ENCODE measurements around the gene ITGAE. TPM values are rescaled to one million over a fixed set of nuclear protein-coding genes. Genes with fewer than 3 reads are reported as not detected.
A peak's percentile ranks its signal among the peaks of the same experiment; 100 is the strongest.

Gene ITGAE
- total and polyA plus RNA-seq, 12 donors = 4.9 to 85.4 (median 33.7) TPM

GRCh38 chr17:3815925-3816324 lies 14.9 kb upstream of the ITGAE start:
- Histone ChIP-seq H3K36me3 (replicated peaks in 1 of 2) (peaks cover 0 to 89% of the 10 kb centered on the region in 2 donors), H3K4me3 (no peak overlapping the region), H3K4me1 (replicated peaks in 1 of 2) (peaks cover 3 to 4% of the 10 kb centered on the region in 2 donors), H3K9me3 (replicated peaks in 1 of 3) (no peaks in the 10 kb centered on the region), H3K27me3 (no peaks in the 10 kb centered on the region), H3K27ac (no peak overlapping the region)
- intact Hi-C loops (cut with DNase I) = no loop called here
- 92 to 94% (median 93%) methylated on average over 7 of the region's 7 CpGs for WGBS, 4 donors
- TF ChIP-seq CTCF (IDR thresholded peaks at IDR 0.05) (no peak), POLR2A (IDR thresholded peaks at IDR 0.05) (no peak)
- peak in 1 of 7 donors; percentile 41 for DNase-seq

GRCh38 chr17:3815122-3815521 lies 14.1 kb upstream of the ITGAE start:
- no peak for TF ChIP-seq POLR2A (IDR thresholded peaks at IDR 0.05)
- TF ChIP-seq CTCF (IDR thresholded peaks at IDR 0.05) = no peak
- Histone ChIP-seq H3K4me1 (replicated peaks in 1 of 2) (peaks cover 3 to 4% of the 10 kb centered on the region in 2 donors), H3K27me3 (no peaks in the 10 kb centered on the region), H3K36me3 (replicated peaks in 1 of 2) (peaks cover 0 to 89% of the 10 kb centered on the region in 2 donors), H3K4me3 (no peak overlapping the region), H3K9me3 (replicated peaks in 1 of 3) (no peaks in the 10 kb centered on the region), H3K27ac (no peak overlapping the region)
- WGBS, 4 donors = 89 to 92% (median 91%) methylated on average over 6 of the region's 6 CpGs
- intact Hi-C loops (cut with DNase I) = no loop called here
- DNase-seq = no peak

- Histone ChIP-seq H3K4me3 (no peak overlapping the region), H3K36me3 (replicated peaks in 1 of 2) (peaks cover 0 to 88% of the 10 kb centered on the region in 2 donors), H3K9me3 (replicated peaks in 1 of 3) (no peaks in the 10 kb centered on the region), H3K4me1 (replicated peaks in 1 of 2) (peaks cover 3 to 4% of the 10 kb centered on the region in 2 donors), H3K27ac (no peak overlapping the region), H3K27me3 (no peaks in the 10 kb centered on the region)
- DNase-seq = peak in 1 of 7 donors; percentile 21
- intact Hi-C loops (cut with DNase I) = no loop called here
- TF ChIP-seq POLR2A (IDR thresholded peaks at IDR 0.05) = no peak
- no peak for TF ChIP-seq CTCF (IDR thresholded peaks at IDR 0.05)
- 94 to 96% (median 95%) methylated on average over 13 of the region's 13 CpGs for WGBS, 4 donors
Measured at GRCh38 chr17:3814361-3814760, 13.4 kb upstream of the ITGAE start.

- H3K27ac ChIP-seq = no peak overlapping the region
- no peaks in the 10 kb centered on the region for H3K9me3 ChIP-seq (replicated peaks in 1 of 3)
- H3K27me3 ChIP-seq = no peaks in the 10 kb centered on the region
- peak in 1 of 7 donors; percentile 39 for DNase-seq
- H3K4me1 ChIP-seq (replicated peaks in 1 of 2) = no peaks in the 10 kb centered on the region
- intact Hi-C loops (cut with DNase I) = no loop called here
- peaks cover 0 to 93% of the 10 kb centered on the region in 2 donors for H3K36me3 ChIP-seq (replicated peaks in 1 of 2)
- TF ChIP-seq POLR2A (IDR thresholded peaks at IDR 0.05) (no peak), CTCF (IDR thresholded peaks at IDR 0.05) (no peak)
- WGBS, 4 donors = 91 to 95% (median 94%) methylated on average over 14 to 15 of the region's 15 CpGs
- H3K4me3 ChIP-seq = no peak overlapping the region
Measured at GRCh38 chr17:3813171-3813570, 12.2 kb upstream of the ITGAE start.
